D721Med (cell line): ENCODE results near the gene CACNB2.

Experiments used
- DNase-seq: peaks from one replicate; pipeline ENCODE4 v3.0.0; 2011; ENCODE audit warnings: low spot score; ENCODE audit not compliant: insufficient read length
- FAIRE-seq: peaks from 2 replicates; lab custom pipeline; 2011; peaks lifted over from hg19 to GRCh38; lab: Jason Lieb, UNC
- TF ChIP-seq, protein P1 (sequence below): IDR thresholded peaks from 2 replicates; pipeline ENCODE4 v1.5.1; 2012; ENCODE audit warnings: mild to moderate bottlenecking, control low read depth; ENCODE audit not compliant: insufficient read depth; ENCODE audit errors: missing control alignments

The CACNB2 gene

DNA sequence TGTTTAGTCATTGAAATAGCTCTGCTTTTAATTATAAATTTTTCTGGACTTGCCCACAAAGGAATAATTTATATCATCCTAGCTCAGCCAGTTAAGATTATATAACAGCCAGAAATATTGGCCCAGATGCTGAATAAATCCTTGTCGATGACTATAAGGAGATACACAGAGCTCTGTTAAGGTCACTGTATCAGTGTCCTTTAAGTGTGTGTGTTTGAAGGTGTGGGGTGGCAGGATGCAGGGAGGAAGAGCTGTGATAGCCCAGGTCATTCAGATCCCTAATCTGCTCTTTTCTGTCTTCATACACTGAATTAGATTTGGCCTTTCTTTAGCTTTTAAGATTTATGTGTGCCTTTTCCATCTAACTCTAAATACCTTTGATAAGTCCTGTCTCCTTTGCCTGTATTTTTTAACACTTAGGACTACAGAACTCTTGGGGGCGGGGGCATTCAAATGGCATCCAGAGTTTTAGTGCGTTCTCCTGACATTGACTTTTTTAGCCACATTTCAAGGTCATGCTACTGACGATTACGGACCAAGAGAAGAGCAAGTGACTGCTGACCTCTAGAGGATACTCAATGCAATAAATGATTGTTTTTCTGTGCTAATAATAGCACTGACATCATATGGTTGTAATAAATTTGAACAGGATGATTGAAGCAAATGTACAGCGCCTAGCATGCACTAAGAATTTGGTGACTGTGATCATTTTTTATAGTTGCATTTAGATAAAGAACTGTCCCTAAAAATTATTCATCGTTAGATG is 172.3 kb downstream of the CACNB2 start:
- FAIRE-seq (peak; percentile 93), DNase-seq (no peak)
- TF ChIP-seq, protein P1, sequence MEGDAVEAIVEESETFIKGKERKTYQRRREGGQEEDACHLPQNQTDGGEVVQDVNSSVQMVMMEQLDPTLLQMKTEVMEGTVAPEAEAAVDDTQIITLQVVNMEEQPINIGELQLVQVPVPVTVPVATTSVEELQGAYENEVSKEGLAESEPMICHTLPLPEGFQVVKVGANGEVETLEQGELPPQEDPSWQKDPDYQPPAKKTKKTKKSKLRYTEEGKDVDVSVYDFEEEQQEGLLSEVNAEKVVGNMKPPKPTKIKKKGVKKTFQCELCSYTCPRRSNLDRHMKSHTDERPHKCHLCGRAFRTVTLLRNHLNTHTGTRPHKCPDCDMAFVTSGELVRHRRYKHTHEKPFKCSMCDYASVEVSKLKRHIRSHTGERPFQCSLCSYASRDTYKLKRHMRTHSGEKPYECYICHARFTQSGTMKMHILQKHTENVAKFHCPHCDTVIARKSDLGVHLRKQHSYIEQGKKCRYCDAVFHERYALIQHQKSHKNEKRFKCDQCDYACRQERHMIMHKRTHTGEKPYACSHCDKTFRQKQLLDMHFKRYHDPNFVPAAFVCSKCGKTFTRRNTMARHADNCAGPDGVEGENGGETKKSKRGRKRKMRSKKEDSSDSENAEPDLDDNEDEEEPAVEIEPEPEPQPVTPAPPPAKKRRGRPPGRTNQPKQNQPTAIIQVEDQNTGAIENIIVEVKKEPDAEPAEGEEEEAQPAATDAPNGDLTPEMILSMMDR: peak; percentile 68

- TF ChIP-seq, protein P1: no peak
- FAIRE-seq (no peak), DNase-seq (no peak)
These were observed 172.9 kb downstream of the CACNB2 start for GRCh38 chr10:18313140-18313530.

DNA sequence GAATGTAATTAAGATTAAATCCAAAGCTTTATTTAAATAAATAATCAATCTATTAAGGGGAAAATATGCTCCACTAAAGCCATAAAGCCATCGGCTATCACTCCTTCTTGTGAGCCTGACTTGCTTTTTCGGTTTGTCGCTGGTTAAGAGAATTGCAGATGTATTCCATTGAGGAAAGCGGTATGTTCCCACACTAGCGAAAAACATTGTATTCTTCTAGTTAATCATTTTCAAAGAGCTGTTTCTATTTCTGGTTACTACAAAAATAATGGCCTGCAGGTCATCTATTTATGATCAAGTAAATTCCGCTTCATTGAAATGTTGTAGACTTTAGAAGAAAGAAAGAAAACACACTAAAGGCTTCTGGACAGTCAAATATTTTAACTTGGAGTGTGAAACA is 173.4 kb downstream of the CACNB2 start:
- no peak for DNase-seq
- no peak for FAIRE-seq
- TF ChIP-seq, protein P1: no peak

- no peak for FAIRE-seq
- TF ChIP-seq, protein P1: no peak
- DNase-seq: no peak
These were observed 179.4 kb downstream of the CACNB2 start for GRCh38 chr10:18319628-18320027.

GRCh38 chr10:18321371-18321770 is 181.1 kb downstream of the CACNB2 start:
- FAIRE-seq: no peak
- TF ChIP-seq, protein P1: no peak
- no peak for DNase-seq

GRCh38 chr10:18323916-18324315 is 183.7 kb downstream of the CACNB2 start:
- DNase-seq (no peak), FAIRE-seq (no peak)
- TF ChIP-seq, protein P1: no peak

DNA sequence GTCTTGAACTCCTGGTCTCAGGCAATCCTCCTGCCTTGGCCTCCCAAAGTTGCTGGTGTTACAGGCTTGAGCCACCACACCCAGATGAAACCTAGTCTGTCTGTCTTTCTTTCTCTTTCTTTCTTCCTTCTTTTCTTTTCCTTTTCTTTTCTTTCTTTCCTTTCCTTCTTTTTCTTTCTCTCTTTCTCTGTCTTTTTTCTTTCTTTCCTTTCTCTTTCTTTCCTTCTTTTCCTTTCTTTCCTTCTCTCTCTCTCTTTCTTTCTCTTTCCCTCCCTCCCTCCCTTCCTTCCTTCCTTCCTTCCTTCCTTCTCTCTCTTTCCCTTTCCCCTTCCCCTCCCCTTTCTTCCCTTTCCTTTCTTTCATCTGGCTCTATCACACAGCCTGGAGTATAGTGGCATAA is 185.2 kb downstream of the CACNB2 start:
- TF ChIP-seq, protein P1: no peak
- no peak for DNase-seq
- no peak for FAIRE-seq
